Loucy (cell line): Measurements from ENCODE around the gene RHOF.
"Not testable (repeated sequence)": the region's sequence is repeated elsewhere in the genome, so short reads cannot be mapped to it uniquely, and the experiment has no call there.

ENCODE experiments used
- H2AFZ ChIP-seq: fragments of 200-600 bp; sonication (generic); 2 replicates; pipeline ENCODE4 v1.6.0; 2016; ENCODE audit warnings: antibody characterized with exemption, mild to moderate bottlenecking, low read length, moderate library complexity
- H3F3A ChIP-seq: fragments of 200-600 bp; 2 replicates; pipeline ENCODE4 v1.6.0; 2016; ENCODE audit warnings: antibody characterized with exemption, low read depth, mild to moderate bottlenecking
- H3K27me3 ChIP-seq: fragments of 200-600 bp; sonication (generic); 2 replicates; pipeline ENCODE4 v1.6.1; 2014; ENCODE audit warnings: low read length, mild to moderate bottlenecking; ENCODE audit not compliant: insufficient read depth, poor library complexity, severe bottlenecking
- H3K36me3 ChIP-seq: fragments of 200-600 bp; sonication (generic); 2 replicates; pipeline ENCODE4 v1.6.1; 2016; ENCODE audit warnings: low read length; ENCODE audit not compliant: insufficient read depth
- H3K4me1 ChIP-seq: fragments of 200-600 bp; sonication (generic); 2 replicates; pipeline ENCODE4 v1.5.1; 2014; ENCODE audit warnings: low read length, mild to moderate bottlenecking; ENCODE audit not compliant: insufficient read depth, poor library complexity, severe bottlenecking
- H3K4me2 ChIP-seq: fragments of 200-600 bp; sonication (generic); 2 replicates; pipeline ENCODE4 v1.6.0; 2014; ENCODE audit warnings: antibody characterized with exemption, low read length, low read depth, mild to moderate bottlenecking; ENCODE audit not compliant: poor library complexity, severe bottlenecking
- H3K4me3 ChIP-seq: fragments of 200-600 bp; sonication (generic); 2 replicates; pipeline ENCODE4 v1.5.1; 2014; ENCODE audit warnings: low read length, mild to moderate bottlenecking, mixed read lengths; ENCODE audit not compliant: poor library complexity, severe bottlenecking
- H3K79me2 ChIP-seq: fragments of 200-600 bp; sonication (generic); 2 replicates; pipeline ENCODE4 v1.6.1; 2014; ENCODE audit warnings: low read length; ENCODE audit not compliant: insufficient read depth
- H3K9ac ChIP-seq: fragments of 200-600 bp; sonication (generic); 2 replicates; pipeline ENCODE4 v1.6.0; 2014; ENCODE audit warnings: mild to moderate bottlenecking, low read depth, low read length, moderate library complexity; ENCODE audit not compliant: poor library complexity, severe bottlenecking
- H3K9me2 ChIP-seq: fragments of 200-600 bp; sonication (generic); replicated peaks from 2 replicates; pipeline ENCODE4 v1.6.1; 2016; ENCODE audit warnings: low read depth, low read length, mixed read lengths
- H3K9me3 ChIP-seq: fragments of 200-600 bp; sonication (generic); 2 replicates; pipeline ENCODE4 v1.6.1; 2014; ENCODE audit warnings: mild to moderate bottlenecking, antibody characterized with exemption, low read length, low read depth; ENCODE audit not compliant: insufficient read depth
- H4K20me1 ChIP-seq: fragments of 200-600 bp; sonication (generic); 2 replicates; pipeline ENCODE4 v1.6.0; 2014; ENCODE audit warnings: antibody characterized with exemption, low read length, mild to moderate bottlenecking; ENCODE audit not compliant: insufficient read depth, poor library complexity, severe bottlenecking
- EZH2phosphoT487 ChIP-seq: fragments of 200-600 bp; IDR thresholded peaks from 2 replicates; pipeline ENCODE4 v1.6.1; 2018; ENCODE audit warnings: antibody characterized with exemption, mild to moderate bottlenecking, moderate library complexity, borderline replicate concordance
- TF ChIP-seq, protein P1 (sequence below): fragments of 200-600 bp; sonication (generic); conservative IDR thresholded peaks from 2 replicates; pipeline ENCODE4 v1.5.1; 2014; ENCODE audit warnings: mild to moderate bottlenecking, antibody characterized with exemption, low read length

Gene RHOF

DNA sequence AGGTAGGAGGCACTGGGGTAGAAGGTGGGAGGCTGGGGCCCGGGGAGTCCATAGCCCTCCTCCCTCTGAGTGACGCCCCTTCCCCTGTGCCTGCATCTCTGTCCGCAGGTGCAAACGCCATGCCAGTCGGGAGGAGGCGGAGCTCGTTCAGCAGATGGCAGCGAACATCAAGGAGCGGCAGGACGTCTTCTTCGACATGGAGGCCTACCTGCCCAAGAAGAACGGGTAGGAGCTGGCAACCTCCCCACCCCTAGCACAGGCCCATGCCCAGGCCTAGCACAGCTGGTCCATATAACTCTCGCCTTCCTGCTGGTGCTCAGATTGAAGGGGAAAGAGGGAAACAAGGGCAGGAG is 45.3 kb downstream of the RHOF start:
- Histone ChIP-seq H3K4me3 (no peak overlapping the region), H3K36me3 (no peaks in the 10 kb centered on the region), H3K9me2 (no peaks in the 10 kb centered on the region), H4K20me1 (no peaks in the 10 kb centered on the region), H2AFZ (no peak overlapping the region), H3F3A (no peaks in the 10 kb centered on the region; the same call in 1 of the 2 replicates), H3K27me3 (no peaks in the 10 kb centered on the region), H3K9me3 (no peaks in the 10 kb centered on the region), H3K79me2 (no peaks in the 10 kb centered on the region), H3K4me1 (no peaks in the 10 kb centered on the region), H3K9ac (no peak overlapping the region), H3K4me2 (no peak overlapping the region)
- TF ChIP-seq, protein P1, sequence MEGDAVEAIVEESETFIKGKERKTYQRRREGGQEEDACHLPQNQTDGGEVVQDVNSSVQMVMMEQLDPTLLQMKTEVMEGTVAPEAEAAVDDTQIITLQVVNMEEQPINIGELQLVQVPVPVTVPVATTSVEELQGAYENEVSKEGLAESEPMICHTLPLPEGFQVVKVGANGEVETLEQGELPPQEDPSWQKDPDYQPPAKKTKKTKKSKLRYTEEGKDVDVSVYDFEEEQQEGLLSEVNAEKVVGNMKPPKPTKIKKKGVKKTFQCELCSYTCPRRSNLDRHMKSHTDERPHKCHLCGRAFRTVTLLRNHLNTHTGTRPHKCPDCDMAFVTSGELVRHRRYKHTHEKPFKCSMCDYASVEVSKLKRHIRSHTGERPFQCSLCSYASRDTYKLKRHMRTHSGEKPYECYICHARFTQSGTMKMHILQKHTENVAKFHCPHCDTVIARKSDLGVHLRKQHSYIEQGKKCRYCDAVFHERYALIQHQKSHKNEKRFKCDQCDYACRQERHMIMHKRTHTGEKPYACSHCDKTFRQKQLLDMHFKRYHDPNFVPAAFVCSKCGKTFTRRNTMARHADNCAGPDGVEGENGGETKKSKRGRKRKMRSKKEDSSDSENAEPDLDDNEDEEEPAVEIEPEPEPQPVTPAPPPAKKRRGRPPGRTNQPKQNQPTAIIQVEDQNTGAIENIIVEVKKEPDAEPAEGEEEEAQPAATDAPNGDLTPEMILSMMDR: no peak
- no peak for TF ChIP-seq EZH2phosphoT487

DNA sequence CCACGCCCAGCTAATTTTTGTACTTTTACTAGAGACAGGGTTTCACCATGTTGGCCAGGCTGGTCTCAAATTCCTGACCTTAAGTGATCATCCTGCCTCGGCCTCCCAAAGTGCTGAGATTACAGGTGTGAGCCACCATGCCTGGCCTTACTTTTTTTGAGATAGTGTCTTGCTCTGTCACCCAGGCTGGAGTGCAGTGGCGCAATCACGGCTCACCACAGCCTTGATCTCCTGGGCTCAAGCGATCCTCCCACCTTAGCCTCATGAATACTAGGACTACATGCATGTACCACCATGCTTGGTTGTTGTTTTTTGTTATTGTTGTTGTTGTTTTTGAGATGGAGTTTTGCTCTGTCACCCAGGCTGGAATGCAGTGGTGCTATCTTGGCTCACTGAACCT is 47.9 kb downstream of the RHOF start:
- H3K9ac ChIP-seq, H3F3A ChIP-seq, H4K20me1 ChIP-seq, H3K36me3 ChIP-seq, H3K4me3 ChIP-seq, H3K4me1 ChIP-seq, H3K4me2 ChIP-seq, H3K27me3 ChIP-seq, H3K79me2 ChIP-seq, H2AFZ ChIP-seq, H3K9me3 ChIP-seq, H3K9me2 ChIP-seq: not testable (repeated sequence)

DNA sequence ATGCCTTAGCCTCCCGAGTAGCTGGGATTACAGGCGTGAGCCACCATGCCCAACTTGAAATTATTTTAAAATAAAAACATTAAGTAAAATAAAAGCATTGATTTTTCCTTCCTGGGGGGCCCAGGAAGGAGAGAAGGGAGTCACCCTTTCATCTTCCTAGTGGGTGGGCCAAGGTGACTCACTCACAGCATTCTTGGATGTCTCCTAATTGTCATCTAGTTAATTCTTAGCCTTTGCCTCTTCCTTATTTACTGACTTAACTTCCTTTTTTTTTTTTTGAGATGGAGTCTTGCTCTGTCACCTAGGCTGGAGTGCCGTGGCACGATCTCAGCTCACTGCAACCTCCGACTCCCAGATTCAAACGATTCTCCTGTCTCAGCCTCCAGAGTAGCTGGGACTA is 51.7 kb downstream of the RHOF start:
- no peaks in the 10 kb centered on the region for H3F3A ChIP-seq
- H3K27me3 ChIP-seq: no peaks in the 10 kb centered on the region
- no peaks in the 10 kb centered on the region for H3K36me3 ChIP-seq
- no peaks in the 10 kb centered on the region for H3K9me2 ChIP-seq
- H3K79me2 ChIP-seq: no peaks in the 10 kb centered on the region
- no peak overlapping the region for H3K9ac ChIP-seq
- H3K9me3 ChIP-seq: no peaks in the 10 kb centered on the region
- TF ChIP-seq, protein P1: no peak
- no peak for TF ChIP-seq EZH2phosphoT487
- no peaks in the 10 kb centered on the region for H3K4me1 ChIP-seq
- no peak overlapping the region for H3K4me2 ChIP-seq
- H2AFZ ChIP-seq: no peak overlapping the region
- H3K4me3 ChIP-seq: no peak overlapping the region
- no peaks in the 10 kb centered on the region for H4K20me1 ChIP-seq

DNA sequence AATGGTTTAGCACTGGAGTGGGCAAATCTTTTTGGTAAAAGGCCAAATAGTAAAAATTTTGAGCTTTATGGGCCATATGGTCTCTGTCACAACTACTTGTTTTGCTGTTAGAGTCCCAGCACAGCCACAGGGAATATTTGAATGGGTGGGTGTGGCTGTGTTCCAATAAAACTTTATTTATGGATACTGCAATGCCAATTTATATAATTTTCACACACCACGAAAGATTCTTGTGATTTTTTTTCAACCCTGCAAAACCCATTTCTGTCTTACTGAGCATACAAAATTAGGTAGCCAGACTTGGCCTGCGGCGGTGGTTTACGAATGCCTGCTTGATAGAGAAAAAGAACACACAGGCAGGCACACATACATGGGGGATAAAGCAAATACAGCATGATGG is 52.6 kb downstream of the RHOF start:
- Histone ChIP-seq H3F3A (no peaks in the 10 kb centered on the region), H3K4me3 (no peak overlapping the region), H3K9me2 (no peaks in the 10 kb centered on the region), H3K9me3 (no peaks in the 10 kb centered on the region), H3K9ac (no peak overlapping the region), H4K20me1 (no peaks in the 10 kb centered on the region), H3K36me3 (no peaks in the 10 kb centered on the region), H3K4me1 (no peaks in the 10 kb centered on the region), H3K4me2 (no peak overlapping the region), H3K79me2 (no peaks in the 10 kb centered on the region), H3K27me3 (no peaks in the 10 kb centered on the region), H2AFZ (no peak overlapping the region)
- no peak for TF ChIP-seq EZH2phosphoT487
- TF ChIP-seq, protein P1: no peak
